HepG2 (cell line): ENCODE measurements around the gene SLC12A5. TPM values are rescaled to one million over a fixed set of nuclear protein-coding genes. Genes with fewer than 3 reads are reported as not detected.

Experiments used
- EP300 ChIP-seq, 3 experiments: sonication (generic) in 1 of 3; formaldehyde crosslinking in 1 of 3; IDR thresholded peaks; 2 replicates each; pipeline versions ENCODE4 v1.5.1 to v1.6.1; 2011 to 2020; ENCODE audit warnings: low read depth in 2 of 3, low read length in 2 of 3, borderline replicate concordance in 1 of 3, improper control_type of control experiment in 1 of 3, mild to moderate bottlenecking in 1 of 3, missing genetic modification reagents in 1 of 3, moderate library complexity in 1 of 3
- HES4 ChIP-seq: sonication (generic); formaldehyde crosslinking; IDR thresholded peaks from 2 replicates; pipeline ENCODE4 v1.9.0; 2021; ENCODE audit warnings: mild to moderate bottlenecking, missing genetic modification reagents, borderline replicate concordance
- HNF1A ChIP-seq, 2 experiments: sonication (generic) in 1 of 2; formaldehyde crosslinking in 1 of 2; IDR thresholded peaks; 2 replicates each; pipeline versions ENCODE4 v1.4.0 to v1.6.1; 2016 to 2020; ENCODE audit warnings: borderline replicate concordance in 1 of 2, low read depth in 1 of 2, mild to moderate bottlenecking in 1 of 2, missing genetic modification reagents in 1 of 2
- HOXA9 ChIP-seq: sonication (generic); formaldehyde crosslinking; IDR thresholded peaks from 2 replicates; pipeline ENCODE4 v1.8.1; 2022; ENCODE audit warnings: missing genetic modification reagents, mild to moderate bottlenecking, moderate library complexity, borderline replicate concordance
- MYNN ChIP-seq: sonication (generic); formaldehyde crosslinking; IDR thresholded peaks from 2 replicates; pipeline ENCODE4 v1.4.0; 2020; ENCODE audit warnings: mild to moderate bottlenecking, low read depth, missing genetic modification reagents
- RXRA ChIP-seq: sonication (generic); formaldehyde crosslinking; IDR thresholded peaks from 2 replicates; pipeline ENCODE4 v1.5.1; 2020; ENCODE audit warnings: missing genetic modification reagents
- SP1 ChIP-seq, 2 experiments: fragments of 450-650 bp in 1 of 2; sonication (generic) in 1 of 2; formaldehyde crosslinking in 1 of 2; IDR thresholded peaks; 2 replicates each; pipeline versions ENCODE4 v1.4.0 to v1.6.1; 2016 to 2020; ENCODE audit warnings: missing genetic modification reagents in 1 of 2
- TCF7 ChIP-seq: sonication (generic); IDR thresholded peaks from 2 replicates; pipeline ENCODE4 v1.6.1; 2016; ENCODE audit warnings: antibody characterized with exemption, low read depth
- ZBTB7B ChIP-seq: sonication (generic); formaldehyde crosslinking; IDR thresholded peaks from 2 replicates; pipeline ENCODE4 v1.4.0; 2020; ENCODE audit warnings: missing genetic modification reagents
- ZNF225 ChIP-seq: sonication (generic); formaldehyde crosslinking; IDR thresholded peaks from 2 replicates; pipeline ENCODE4 v1.4.0; 2020; ENCODE audit warnings: mild to moderate bottlenecking, missing genetic modification reagents
- ZNF234 ChIP-seq: sonication (generic); formaldehyde crosslinking; conservative IDR thresholded peaks from 2 replicates; pipeline ENCODE4 v1.5.1; 2020; ENCODE audit warnings: mild to moderate bottlenecking, missing genetic modification reagents
- ZNF446 ChIP-seq: sonication (generic); formaldehyde crosslinking; IDR thresholded peaks from 2 replicates; pipeline ENCODE4 v1.5.0; 2020; ENCODE audit warnings: mild to moderate bottlenecking, missing genetic modification reagents
- ZNF790 ChIP-seq: sonication (generic); formaldehyde crosslinking; IDR thresholded peaks from 2 replicates; pipeline ENCODE4 v1.8.0; 2022; ENCODE audit warnings: missing genetic modification reagents, mild to moderate bottlenecking, borderline replicate concordance
- polyA plus RNA-seq, 8 experiments: library from polyadenylated mRNA; depleted of rRNA in 3 of 8; stranded (reverse) in 7 of 8; unstranded in 1 of 8; fragments of >200 nt; fragmentation: Illumina TruSeq in 4 of 8; extraction: Trizol in 4 of 8; gene quantifications; 2 replicates each; pipeline versions ENCODE4 v1.2.1 to v1.2.3, GENCODE V29; 2011 to 2016; ENCODE audit warnings: low read depth in 4 of 8, missing spikeins in 1 of 8, mixed read lengths in 1 of 8; ENCODE audit not compliant: insufficient read depth in 1 of 8
- total RNA-seq, 5 experiments: library from RNA; depleted of rRNA; stranded (reverse); fragments of >200 nt; fragmentation: Illumina TruSeq; extraction: Trizol; gene quantifications; 2 replicates each; pipeline ENCODE4 v1.2.3, GENCODE V29; 2016; ENCODE audit warnings: low read depth in 1 of 5
- TF ChIP-seq, protein P1 (sequence below): sonication (generic); formaldehyde crosslinking; IDR thresholded peaks from 2 replicates; pipeline ENCODE4 v1.9.0; 2021; ENCODE audit warnings: mild to moderate bottlenecking, missing genetic modification reagents

Gene SLC12A5
- total and polyA plus RNA-seq, 2 of the 13 experiments (the other 11 are each of a cell fraction or from before 2014, with no cell fraction given) = 4.3 to 5.4 TPM

- no peak for TF ChIP-seq MYNN (CRISPR knock-in tag)
- no peak for TF ChIP-seq SP1 (IDR thresholded peaks at IDR 0.05)
- no peak for TF ChIP-seq SP1 (CRISPR knock-in tag; IDR thresholded peaks at IDR 0.05)
- 0 out of 2 replicates have a peak, but pooled peaks have one; percentile 19 for TF ChIP-seq RXRA (CRISPR knock-in tag)
- TF ChIP-seq ZBTB7B (CRISPR knock-in tag) = no peak
- TF ChIP-seq, protein P1, sequence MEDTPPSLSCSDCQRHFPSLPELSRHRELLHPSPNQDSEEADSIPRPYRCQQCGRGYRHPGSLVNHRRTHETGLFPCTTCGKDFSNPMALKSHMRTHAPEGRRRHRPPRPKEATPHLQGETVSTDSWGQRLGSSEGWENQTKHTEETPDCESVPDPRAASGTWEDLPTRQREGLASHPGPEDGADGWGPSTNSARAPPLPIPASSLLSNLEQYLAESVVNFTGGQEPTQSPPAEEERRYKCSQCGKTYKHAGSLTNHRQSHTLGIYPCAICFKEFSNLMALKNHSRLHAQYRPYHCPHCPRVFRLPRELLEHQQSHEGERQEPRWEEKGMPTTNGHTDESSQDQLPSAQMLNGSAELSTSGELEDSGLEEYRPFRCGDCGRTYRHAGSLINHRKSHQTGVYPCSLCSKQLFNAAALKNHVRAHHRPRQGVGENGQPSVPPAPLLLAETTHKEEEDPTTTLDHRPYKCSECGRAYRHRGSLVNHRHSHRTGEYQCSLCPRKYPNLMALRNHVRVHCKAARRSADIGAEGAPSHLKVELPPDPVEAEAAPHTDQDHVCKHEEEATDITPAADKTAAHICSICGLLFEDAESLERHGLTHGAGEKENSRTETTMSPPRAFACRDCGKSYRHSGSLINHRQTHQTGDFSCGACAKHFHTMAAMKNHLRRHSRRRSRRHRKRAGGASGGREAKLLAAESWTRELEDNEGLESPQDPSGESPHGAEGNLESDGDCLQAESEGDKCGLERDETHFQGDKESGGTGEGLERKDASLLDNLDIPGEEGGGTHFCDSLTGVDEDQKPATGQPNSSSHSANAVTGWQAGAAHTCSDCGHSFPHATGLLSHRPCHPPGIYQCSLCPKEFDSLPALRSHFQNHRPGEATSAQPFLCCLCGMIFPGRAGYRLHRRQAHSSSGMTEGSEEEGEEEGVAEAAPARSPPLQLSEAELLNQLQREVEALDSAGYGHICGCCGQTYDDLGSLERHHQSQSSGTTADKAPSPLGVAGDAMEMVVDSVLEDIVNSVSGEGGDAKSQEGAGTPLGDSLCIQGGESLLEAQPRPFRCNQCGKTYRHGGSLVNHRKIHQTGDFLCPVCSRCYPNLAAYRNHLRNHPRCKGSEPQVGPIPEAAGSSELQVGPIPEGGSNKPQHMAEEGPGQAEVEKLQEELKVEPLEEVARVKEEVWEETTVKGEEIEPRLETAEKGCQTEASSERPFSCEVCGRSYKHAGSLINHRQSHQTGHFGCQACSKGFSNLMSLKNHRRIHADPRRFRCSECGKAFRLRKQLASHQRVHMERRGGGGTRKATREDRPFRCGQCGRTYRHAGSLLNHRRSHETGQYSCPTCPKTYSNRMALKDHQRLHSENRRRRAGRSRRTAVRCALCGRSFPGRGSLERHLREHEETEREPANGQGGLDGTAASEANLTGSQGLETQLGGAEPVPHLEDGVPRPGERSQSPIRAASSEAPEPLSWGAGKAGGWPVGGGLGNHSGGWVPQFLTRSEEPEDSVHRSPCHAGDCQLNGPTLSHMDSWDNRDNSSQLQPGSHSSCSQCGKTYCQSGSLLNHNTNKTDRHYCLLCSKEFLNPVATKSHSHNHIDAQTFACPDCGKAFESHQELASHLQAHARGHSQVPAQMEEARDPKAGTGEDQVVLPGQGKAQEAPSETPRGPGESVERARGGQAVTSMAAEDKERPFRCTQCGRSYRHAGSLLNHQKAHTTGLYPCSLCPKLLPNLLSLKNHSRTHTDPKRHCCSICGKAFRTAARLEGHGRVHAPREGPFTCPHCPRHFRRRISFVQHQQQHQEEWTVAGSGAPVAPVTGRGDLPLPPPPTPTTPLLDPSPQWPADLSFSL = 0 out of 2 replicates have a peak, but pooled peaks have one; percentile 46
- TF ChIP-seq HNF1A (IDR thresholded peaks at IDR 0.05; ENCODE audit: low read depth) = no peak
- TF ChIP-seq HNF1A (CRISPR knock-in tag; IDR thresholded peaks at IDR 0.05; ENCODE audit: borderline replicate concordance) = no peak
- 0 out of 2 replicates have a peak, but pooled peaks have one; percentile 17 for TF ChIP-seq ZNF225
- TF ChIP-seq ZNF446 = peak; percentile 44; the same call in 1 of the 2 replicates
- TF ChIP-seq EP300 (IDR thresholded peaks at IDR 0.05; ENCODE audit: low read depth in 2 of 2, low read length in 2 of 2) = no peak
- no peak for TF ChIP-seq EP300 (CRISPR knock-in tag; IDR thresholded peaks at IDR 0.05; ENCODE audit: borderline replicate concordance)
- TF ChIP-seq TCF7 = no peak
- no peak for TF ChIP-seq ZNF234
- peak; percentile 27; the same call in 1 of the 2 replicates for TF ChIP-seq HES4 (CRISPR knock-in tag)
- 0 out of 2 replicates have a peak, but pooled peaks have one; percentile 51 for TF ChIP-seq ZNF790 (CRISPR knock-in tag)
- 0 out of 2 replicates have a peak, but pooled peaks have one; percentile 30 for TF ChIP-seq HOXA9
These were observed 18.3 kb upstream of the SLC12A5 start (continued) for GRCh38 chr20:46010491-46011391.
